HG03108 (cell line): Measurements from ENCODE around the gene FAP.

Experiments used
- ATAC-seq: cut with Tn5 transposase; IDR thresholded peaks from one replicate; pipeline ENCODE4 v1.9.1; 2021; ENCODE audit warnings: moderate library complexity; ENCODE audit not compliant: unreplicated experiment

The FAP gene

DNA sequence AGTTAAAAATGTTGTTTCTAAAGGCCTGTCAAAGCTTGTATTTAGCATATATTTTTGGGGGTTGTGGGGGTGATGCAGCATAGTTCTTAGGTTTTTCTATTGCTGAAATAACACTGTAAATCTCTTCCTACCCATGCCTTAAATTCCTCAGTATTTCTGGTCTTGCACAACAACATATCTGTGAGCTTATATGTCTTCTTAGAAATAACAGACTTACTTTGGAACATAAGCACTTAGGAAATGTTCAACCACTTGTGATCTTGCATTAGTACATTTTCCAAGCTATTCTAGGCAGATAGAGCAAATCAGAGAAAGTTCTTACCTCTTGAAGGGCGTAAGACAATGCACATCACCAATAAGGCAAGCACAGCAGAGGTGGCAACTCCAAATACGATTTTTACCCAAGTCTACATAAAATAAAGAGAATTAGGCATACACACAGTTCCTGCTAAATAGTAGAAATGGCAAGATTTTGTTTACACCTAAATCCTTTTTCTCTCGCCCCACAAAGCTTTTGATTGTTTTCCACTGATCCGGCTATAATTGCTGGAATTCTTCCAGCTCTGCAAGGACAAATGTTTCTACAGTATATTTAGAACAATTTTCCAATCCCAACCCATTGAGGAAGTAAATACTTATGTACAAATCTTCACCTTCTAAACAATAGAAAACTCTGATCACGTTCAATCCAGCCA is 512 bp downstream of the FAP start:
- no peak for ATAC-seq

DNA sequence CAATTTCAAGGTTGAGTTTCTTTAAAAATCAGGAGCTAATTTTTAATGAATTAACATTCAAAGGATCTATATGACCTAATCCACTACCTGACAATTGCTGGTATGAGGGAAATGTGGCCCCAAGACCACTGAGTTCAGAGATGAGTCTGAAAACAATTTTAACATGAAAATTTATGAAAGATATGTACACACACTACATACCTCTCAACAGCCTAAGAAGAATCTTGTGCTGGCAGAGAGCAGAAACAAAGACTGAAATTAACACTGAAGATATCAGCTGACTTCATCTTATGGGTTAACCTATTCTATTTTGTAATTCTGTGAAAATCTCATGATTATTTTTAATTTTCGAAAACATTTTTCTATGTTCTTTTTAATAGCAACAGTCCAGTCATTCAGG is 1.7 kb downstream of the FAP start:
- no peak for ATAC-seq

DNA sequence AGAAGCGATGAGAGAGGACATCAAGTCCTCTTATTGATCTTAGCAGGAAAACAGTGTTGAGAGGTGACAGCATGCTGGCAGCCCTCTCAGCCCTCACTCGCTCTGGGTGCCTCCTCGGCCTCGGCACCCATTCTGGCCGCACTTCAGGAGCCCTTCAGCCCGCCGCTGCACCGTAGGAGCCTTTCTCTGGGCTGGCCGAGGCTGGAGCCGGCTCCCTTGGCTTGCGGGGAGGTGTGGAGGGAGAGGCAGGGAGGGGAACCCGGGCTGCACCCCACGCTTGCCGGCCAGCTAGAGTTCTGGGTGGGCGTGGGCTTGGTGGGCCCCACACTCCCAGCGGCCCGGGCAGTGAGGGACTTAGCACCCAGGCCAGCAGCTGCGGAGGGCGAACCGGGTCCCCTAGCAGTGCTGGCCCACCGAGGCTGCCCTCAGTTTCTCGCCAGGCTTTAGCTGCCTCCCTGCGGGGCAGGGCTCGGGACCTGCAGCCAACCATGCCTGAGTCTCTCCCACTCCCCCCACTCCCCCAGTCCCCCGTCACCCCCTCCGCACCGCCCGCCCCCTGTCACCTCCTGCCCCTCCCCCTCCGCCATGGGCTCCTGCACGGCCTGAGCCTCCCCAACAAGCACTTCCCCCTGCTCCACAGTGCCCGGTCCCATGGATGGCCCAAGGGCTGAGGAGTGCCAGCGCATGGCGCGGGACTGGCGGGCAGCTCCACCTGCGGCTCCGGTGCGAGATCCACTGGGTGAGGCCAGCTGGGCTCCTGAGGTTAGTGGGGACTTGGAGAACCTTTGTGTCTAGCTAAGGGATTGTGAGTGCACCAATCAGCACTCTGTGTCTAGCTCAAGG is 8.4 kb downstream of the FAP start:
- no peak for ATAC-seq

DNA sequence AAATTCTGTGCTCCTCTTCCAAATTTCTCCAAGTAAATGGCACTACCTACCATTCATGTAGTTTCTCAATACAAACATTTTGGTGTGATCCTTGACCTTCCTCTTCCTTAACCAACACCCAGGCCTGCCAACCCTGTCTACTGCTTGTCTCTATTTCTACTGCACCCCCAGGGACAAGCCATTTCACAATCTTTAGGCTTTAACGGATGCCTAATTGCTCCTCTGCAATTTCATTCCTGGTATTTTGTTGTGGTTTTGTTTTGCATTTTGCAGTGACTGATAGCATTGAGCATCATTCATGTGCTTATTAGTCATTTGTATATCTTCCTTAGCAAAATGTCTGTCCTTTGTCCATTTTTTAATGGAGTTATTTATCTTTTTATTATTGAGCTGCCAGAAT is 10.0 kb downstream of the FAP start:
- no peak for ATAC-seq

DNA sequence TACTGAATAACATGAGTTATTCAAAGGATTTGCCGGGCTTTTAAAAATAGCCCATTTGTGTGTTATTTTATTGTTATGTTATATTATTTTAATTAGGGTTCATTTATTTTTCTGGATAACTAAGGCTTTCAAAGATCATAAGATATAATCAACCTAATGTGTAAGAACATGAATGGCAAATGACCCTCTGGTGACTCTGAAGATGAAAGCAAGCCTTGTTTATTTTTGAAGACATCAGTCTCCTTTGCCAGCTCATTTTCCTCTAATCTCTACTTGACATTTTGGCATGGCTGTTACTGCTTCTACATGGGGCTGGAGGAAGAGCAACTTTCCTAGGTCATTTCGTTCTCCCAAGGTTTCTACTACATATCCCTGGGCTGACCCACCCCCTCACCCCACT is 10.6 kb downstream of the FAP start:
- no peak for ATAC-seq

DNA sequence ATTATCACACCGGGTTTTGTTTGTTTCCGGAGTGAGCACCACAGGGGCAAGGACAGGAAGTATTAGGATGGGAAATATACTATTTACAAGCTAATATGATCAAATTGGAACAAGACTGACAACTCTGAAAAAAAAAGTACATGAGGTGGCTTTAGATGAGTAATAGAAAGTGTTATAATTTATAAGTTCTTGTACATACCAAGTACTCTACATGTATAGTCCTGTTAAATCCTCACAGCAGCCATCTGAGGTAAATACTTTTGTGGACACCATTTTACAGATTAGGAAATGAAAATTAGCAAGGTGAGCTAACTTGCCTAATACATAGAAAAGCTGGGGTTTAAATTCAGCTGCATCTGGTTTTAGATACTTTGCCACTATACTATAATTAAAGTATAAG is 11.2 kb downstream of the FAP start:
- no peak for ATAC-seq

DNA sequence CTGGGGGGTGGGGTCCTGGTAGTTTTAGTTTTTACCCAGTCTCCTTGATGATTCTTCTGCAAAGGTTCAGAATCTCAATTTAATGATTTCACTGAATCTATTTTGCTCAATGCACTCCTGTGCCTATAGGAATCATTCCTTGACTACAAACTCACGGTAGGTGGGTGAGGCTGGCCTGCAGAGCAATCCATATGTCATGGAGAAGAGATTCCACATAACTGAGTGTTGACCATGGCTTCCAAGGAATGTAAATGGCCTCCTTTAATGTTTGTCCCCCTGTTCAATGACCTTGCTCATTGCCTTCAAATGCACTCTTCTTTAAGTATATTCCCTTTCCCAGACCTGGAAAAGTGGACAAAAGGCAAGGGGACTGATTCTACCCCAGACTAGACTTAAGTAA is 12.5 kb downstream of the FAP start:
- no peak for ATAC-seq

DNA sequence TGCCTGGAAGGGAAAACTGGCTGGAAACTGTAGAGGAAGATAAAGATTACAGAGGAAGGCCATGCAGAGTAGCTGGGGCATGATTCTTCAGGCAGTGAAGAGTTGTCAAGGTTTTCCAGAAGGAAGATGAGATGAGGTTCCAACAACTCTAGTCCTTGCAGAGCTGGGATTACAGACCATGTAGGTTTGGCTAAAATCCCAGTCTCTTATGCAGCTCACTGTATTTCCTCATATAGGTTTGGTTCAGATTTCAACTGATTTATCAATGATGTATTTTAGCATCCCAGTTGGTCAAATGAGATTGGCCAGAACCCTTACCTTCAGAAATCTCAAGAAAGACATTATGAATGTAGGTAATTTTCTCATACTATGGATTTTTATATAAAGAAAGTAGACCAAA is 16.4 kb downstream of the FAP start:
- no peak for ATAC-seq

DNA sequence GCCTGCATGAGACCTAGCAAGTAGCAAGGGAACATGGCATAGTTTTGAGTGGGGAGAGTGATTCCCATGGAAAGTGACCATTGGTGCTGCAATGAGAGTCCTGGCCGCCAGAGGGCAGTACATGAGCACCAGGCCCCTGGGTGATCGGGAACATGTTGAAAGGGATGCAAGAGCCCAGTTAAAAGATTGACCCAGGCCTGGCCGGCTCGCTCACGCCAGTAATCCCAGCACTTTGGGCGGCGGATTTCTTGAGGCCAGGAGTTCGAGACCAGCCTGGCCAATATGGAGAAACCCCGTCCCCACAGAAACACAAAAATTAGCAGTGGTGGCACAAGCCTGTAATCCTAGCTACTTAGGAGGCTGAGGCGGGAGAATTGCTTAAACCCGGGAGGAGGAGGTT is 22.2 kb downstream of the FAP start:
- ATAC-seq: peak; percentile 82

DNA sequence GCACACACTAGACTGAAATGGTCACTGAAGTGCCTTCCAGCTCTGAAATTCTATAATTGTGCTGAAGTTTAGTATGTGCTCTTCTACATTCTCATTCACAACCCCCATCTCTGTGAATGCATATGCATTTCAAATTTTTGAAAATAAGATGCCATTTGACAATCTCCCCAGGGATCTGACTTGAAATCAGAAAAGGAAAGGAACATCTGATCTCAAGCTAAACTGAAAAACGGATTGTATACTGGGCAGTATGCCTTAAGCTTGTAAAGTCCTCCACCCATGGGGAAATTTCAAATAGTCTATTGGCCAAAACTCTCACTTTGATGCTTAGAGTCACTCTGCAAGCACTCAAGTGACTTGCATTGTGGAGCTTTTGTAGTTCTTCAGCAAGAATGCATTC is 22.9 kb downstream of the FAP start:
- no peak for ATAC-seq

DNA sequence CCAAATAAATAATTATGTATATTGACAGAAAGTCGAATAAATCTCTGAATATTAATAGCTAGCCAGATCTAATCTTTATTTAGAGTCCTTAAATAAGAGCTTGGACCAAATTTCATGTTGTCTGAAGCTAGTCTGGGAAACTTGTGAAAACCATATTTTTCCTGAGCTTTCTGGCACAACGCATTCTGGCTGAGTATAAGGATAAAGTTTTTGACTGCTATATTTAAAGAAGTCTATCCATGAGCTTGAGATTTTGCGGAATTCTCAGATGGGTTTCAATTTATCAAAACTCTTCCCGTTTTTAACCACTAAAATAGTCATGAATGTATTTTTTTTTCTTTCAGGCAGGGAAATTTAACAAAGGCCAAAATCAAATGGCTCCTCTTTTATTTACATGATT is 23.8 kb downstream of the FAP start:
- ATAC-seq: no peak

DNA sequence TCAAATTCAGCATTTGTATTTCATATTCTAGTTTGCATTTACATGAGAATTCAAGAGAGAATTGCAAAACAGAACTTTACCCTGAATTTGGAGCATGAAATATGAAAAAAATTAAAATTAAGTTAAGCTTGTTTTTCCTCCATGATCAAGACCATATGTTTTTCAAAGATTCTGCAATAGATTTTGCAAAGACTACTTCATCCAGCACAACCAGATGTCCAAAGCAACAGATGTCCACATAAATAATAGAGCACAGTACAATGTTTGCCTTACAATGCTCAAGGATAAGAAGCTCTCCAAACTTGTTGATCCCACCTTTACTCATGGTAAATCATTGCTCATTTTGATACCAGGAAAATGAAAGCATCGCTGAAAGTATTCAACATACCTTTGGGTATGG is 25.6 kb downstream of the FAP start:
- no peak for ATAC-seq

DNA sequence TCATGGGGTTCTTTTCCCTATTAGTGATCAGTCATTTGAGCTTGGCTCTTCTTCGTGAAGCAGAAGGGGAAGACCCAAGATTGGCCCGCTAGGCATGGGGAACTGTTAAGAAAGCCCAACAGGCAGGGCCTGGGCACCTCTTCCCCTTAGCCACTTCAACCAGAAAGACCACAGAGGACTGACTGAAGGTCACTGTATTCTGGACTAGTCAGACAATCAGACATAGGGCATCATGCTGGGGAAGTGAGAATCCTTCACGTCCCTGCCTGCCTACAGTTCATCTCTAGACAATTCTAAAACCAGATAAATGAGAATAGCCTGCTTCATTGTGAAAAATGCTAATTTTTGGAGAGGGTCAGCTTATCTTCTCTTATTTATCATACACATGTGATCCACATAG is 28.1 kb downstream of the FAP start:
- ATAC-seq: no peak

DNA sequence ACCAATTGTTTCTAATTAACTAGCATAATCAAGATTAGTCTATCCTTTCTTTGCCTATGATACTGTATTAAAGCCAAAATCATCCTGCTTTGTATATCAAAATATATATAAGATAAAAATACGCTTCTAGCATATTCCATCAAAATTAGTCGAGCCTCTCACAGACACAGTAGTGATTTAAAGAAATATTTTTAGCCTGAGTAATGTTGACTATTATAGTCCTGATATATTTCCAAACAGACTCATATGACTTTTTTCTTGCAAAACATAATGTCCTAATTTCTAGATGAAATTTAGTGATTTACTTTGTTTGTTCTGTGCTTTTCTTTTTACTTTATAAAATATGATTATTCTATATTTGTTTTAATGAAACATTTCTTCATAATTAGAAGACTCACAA is 30.9 kb downstream of the FAP start:
- no peak for ATAC-seq

DNA sequence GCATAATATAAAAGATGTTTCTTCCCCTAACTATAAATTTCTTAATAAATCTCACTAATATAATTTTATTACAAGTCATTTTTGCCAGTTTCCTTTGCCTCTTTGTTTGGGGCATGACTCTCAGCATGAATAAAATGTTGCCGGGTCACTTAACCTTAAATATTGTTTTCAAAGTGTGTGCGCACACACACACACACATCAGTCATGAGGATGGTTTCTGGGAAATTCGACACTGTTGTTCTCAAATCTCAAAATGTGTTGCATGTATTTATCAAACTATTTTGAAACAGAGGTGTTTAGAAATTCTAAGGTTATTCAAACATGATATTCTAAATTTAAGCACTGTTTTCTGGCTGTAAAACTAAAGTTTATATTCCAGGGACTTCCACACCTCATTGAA is 31.5 kb downstream of the FAP start:
- ATAC-seq: no peak

DNA sequence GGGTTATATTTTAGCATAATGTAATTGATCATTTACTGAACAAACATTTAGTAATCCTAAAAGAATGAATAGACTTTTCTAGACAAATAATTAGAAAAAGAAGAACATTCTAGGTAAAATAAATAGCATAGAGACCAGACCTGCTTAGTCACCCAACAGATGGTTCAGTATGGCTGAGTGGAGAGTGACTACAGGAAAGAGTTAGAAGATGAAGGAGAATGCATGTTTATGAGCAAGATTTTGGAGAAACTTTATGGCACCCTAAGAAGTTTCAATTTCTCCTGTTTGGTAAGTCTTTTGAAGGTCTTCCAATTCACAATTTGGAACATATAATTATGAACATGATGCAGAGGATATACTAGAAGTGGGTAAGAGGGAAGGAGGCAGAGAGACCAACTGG is 32.9 kb downstream of the FAP start:
- no peak for ATAC-seq

DNA sequence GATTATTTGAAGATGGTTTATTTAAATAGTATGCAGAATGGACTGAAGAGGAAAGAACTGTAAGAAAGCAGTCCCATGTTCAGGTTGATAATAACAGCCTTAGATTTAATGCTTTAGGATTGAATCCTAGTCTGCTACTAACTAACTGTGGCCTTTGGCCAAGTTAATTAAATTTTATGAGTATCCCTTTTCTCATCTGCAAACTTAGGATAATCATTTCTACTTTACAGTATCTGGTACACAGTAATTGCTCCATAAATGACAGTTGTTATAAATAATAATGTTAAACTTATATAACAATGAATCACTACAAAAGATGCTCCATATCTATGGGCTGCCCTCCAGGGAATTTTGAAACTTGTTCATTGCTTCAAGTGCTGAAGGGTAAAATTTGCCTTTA is 41.0 kb downstream of the FAP start:
- ATAC-seq: no peak

DNA sequence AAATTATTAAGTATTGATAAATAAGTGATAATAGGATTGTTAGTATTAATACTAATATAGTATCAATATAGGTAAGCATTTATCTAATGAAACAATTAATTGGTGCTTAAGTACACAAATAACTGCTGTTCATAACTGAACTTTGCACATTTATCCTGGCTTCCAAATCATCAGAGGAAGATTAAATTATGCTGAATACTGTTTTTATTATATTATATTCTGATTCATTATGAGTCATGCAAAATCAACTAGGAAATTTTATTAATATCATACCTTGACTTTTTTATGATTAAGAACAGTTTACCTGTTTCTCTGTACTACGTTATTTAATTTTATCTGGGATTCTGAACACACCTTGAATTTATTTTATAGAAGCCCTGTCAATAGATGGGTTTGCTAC is 42.6 kb downstream of the FAP start:
- ATAC-seq: no peak

DNA sequence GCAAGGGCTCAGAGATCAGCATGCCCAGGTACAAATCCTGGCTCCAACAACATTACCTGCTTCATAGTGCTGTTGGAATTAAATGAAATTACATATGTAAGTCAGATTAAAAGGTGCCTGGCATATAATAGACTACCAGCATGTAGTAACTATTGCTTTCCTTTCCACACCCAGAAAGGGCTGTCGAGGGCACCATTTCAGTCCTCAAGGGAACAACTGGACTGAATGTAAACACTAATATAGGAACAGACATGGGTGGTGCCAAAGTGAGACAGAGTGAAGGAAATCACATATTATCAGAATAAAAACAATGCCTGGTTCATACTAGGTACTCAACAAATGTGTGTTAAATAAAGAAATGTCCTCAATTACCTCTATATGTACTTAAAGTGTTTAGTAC is 43.3 kb downstream of the FAP start:
- ATAC-seq: no peak

DNA sequence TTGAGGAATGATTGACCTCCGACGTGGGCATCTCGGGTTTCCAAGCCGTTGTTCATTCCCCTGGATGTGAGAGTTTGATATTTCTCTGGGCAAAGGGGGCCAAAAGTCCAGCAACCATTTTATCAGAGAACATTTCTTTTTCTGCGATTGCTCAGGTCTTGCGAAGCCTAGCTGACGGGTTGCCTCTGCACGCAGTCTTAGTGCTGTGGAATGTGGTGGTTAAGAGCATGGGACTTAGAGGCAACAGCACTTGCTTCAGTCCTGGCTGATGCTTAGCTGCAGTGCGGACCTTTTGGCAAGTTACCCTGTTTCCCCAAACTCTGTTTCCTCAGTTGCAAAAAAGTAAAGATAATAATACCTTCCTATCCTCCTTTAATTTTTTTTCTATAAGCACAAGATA is 45.0 kb downstream of the FAP start:
- ATAC-seq: no peak

DNA sequence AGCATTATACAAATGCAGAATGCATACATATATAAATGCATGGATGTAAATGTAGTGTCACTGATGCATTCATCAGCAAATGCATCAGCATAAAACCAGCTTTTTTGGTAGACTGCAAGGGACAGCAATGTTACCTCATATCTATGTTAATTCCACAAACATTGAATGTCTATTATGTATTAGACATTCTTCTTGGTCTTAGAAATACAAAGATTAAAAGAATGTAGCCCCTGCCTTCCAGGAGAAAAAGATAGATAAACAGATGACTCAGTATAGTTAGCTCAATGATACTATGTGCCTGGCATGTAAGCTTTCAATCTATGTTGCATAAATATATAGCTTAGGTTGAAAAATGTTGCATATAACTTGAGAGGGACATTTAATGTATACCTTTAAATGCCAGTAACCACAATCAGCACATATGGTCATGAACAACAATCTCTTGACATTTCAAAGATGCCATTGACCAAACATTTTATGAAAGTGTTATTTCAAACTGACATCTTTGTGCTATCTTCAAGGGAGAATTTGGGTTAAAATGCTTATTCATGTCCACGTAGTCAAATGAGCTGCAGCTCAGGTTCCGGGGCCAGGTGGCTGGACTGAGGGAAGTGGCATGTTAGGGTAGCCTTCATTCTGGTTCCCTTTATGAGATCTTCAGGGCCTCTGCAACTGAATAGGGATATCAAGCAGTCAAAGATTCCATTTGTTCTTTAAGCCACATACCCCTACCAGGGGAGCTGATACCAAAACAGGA is 46.0 kb downstream of the FAP start:
- ATAC-seq: no peak

DNA sequence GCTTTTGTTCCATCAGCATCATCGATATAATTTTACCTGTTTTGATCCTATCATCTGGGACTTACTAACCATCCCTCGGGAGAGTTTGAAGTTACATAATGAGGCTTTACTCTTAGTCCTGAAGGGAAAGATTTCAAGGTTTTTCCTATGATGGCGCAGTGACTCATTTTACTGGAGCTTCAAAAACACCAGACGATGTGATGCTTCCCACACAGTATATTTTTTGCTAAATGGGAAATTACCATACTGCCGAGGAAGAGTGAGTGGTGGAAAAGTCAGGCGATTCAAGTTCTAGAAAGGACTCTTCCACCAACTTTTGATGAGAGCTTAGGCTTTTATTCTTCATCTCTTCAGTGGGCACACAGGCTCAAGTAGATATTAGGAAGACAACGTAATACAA is 46.6 kb downstream of the FAP start:
- ATAC-seq: no peak
